Measurements from ENCODE around the gene PIGU.

- TF ChIP-seq ZNF394 (tag by site-specific recombination; IDR thresholded peaks at IDR 0.05; ENCODE audit: borderline replicate concordance) (no peak), CTCF (tag by site-specific recombination; IDR thresholded peaks at IDR 0.05) (no peak), SALL2 (tag by site-specific recombination; IDR thresholded peaks at IDR 0.05; ENCODE audit: borderline replicate concordance) (no peak), SCRT1 (tag by site-specific recombination; IDR thresholded peaks at IDR 0.05; ENCODE audit: borderline replicate concordance) (no peak), GLI2 (tag by site-specific recombination; IDR thresholded peaks at IDR 0.05; ENCODE audit: borderline replicate concordance, low read depth) (no peak), ZNF580 (tag by site-specific recombination; IDR thresholded peaks at IDR 0.05) (no peak), ATF2 (tag by site-specific recombination; IDR thresholded peaks at IDR 0.05; ENCODE audit: low read depth) (no peak), ZNF266 (tag by site-specific recombination; IDR thresholded peaks at IDR 0.05; ENCODE audit: low read depth) (no peak), ZNF138 (tag by site-specific recombination; IDR thresholded peaks at IDR 0.05; ENCODE audit: borderline replicate concordance) (no peak), ZNF501 (tag by site-specific recombination; IDR thresholded peaks at IDR 0.05) (no peak)
These were observed 48.9 kb downstream of the PIGU start for GRCh38 chr20:34628026-34628425.

Data from HEK293 (cell line).